NB4 (cell line): ENCODE measurements around the gene C4orf50.

Experiments
- CTCF ChIP-seq: IDR thresholded peaks from one replicate; pipeline ENCODE4 v1.5.1; 2012; ENCODE audit warnings: low read depth, low read length
- POLR2A ChIP-seq: IDR thresholded peaks from 2 replicates; pipeline ENCODE4 v1.6.1; 2011; ENCODE audit warnings: mild to moderate bottlenecking; ENCODE audit not compliant: insufficient read length; ENCODE audit errors: extremely low read depth

GRCh38 chr4:6018331-6018730 is at the start of gene C4orf50:
- TF ChIP-seq CTCF (no peak), POLR2A (no peak)
